Endothelial cell of umbilical vein (primary cell): ENCODE results near the gene GGA1. TPM values are rescaled to one million over a fixed set of nuclear protein-coding genes. Genes with fewer than 3 reads are reported as not detected.

ENCODE experiments used
- BruUV-seq: library from RNA; stranded (reverse); fragments of 400-500 nt; replicated peaks from 2 replicates; lab custom pipeline; 2021; lab: Mats Ljungman, UMichigan
- CTCF ChIA-PET: fragments of 300-600, 350-600 bp; sonication (Branson Sonifier 250); formaldehyde crosslinking; loops from one replicate; lab custom pipeline; 2021; ENCODE audit warnings: antibody characterized with exemption, inconsistent platforms; lab: Charles Lee
- POLR2A ChIA-PET: fragments of 300-600, 350-600 bp; sonication (Branson Sonifier 250); formaldehyde crosslinking; loops from one replicate; lab custom pipeline; 2021; ENCODE audit warnings: antibody characterized with exemption, inconsistent platforms; lab: Charles Lee
- DNase-seq: peaks from one replicate; pipeline ENCODE4 v3.0.0-alpha.2; 2011; ENCODE audit warnings: low read depth, low spot score
- FAIRE-seq: peaks from 2 replicates; lab custom pipeline; 2011; peaks lifted over from hg19 to GRCh38; lab: Jason Lieb, UNC
- H2AFZ ChIP-seq: 2 replicates; pipeline ENCODE4 v1.6.0; 2012; ENCODE audit warnings: low read depth, low read length, control low read depth, inconsistent platforms
- H3K27ac ChIP-seq: 2 replicates; pipeline ENCODE4 v1.5.1; 2011; ENCODE audit warnings: low read depth, mild to moderate bottlenecking, control low read depth, low read length, moderate library complexity; ENCODE audit not compliant: insufficient read depth
- H3K27me3 ChIP-seq, 2 experiments: 2 replicates each; pipeline versions ENCODE4 v1.6.0 to v1.6.1; 2011; ENCODE audit warnings: low read length in 2 of 2, mixed read lengths in 1 of 2; ENCODE audit not compliant: control insufficient read depth in 2 of 2, insufficient read depth in 2 of 2
- H3K36me3 ChIP-seq, 2 experiments: 2 replicates in 1 of 2; 3 replicates in 1 of 2; pipeline ENCODE4 v1.5.1; 2011; ENCODE audit warnings: low read length in 2 of 2, mild to moderate bottlenecking in 1 of 2, moderate library complexity in 1 of 2; ENCODE audit not compliant: control insufficient read depth in 2 of 2, insufficient read depth in 2 of 2; ENCODE audit errors: extremely low read depth in 1 of 2
- H3K4me1 ChIP-seq: 3 replicates; pipeline ENCODE4 v1.5.1; 2011; ENCODE audit warnings: mild to moderate bottlenecking, low read length; ENCODE audit not compliant: control insufficient read depth, insufficient read depth; ENCODE audit errors: extremely low read depth
- H3K4me2 ChIP-seq: 2 replicates; pipeline ENCODE4 v1.6.1; 2011; ENCODE audit warnings: low read length, control low read depth, mixed read lengths; ENCODE audit not compliant: insufficient read depth
- H3K4me3 ChIP-seq, 3 experiments: fragments of 200-600 bp in 1 of 3; sonication (generic), shearing (Covaris generic) in 1 of 3; replicated peaks in 1 of 3; 2 replicates each; pipeline ENCODE4 v1.5.1; 2011 to 2016; ENCODE audit warnings: control low read depth in 3 of 3, low read length in 3 of 3, mild to moderate bottlenecking in 2 of 3, inconsistent platforms in 1 of 3, low read depth in 1 of 3, moderate library complexity in 1 of 3; ENCODE audit not compliant: insufficient read depth in 1 of 3
- H3K79me2 ChIP-seq: 2 replicates; pipeline ENCODE4 v1.6.0; 2012; ENCODE audit warnings: low read length, inconsistent platforms; ENCODE audit not compliant: control insufficient read depth, insufficient read depth
- H3K9ac ChIP-seq: replicated peaks from 2 replicates; pipeline ENCODE3; 2011; ENCODE audit warnings: low read length, control low read depth; ENCODE audit not compliant: insufficient read depth; ENCODE audit errors: extremely low read depth
- H3K9me1 ChIP-seq: replicated peaks from 3 replicates; pipeline ENCODE4 v1.6.0; 2011; ENCODE audit warnings: mild to moderate bottlenecking, low read length; ENCODE audit not compliant: control insufficient read depth, insufficient read depth; ENCODE audit errors: extremely low read depth
- H3K9me3 ChIP-seq: replicated peaks from 2 replicates; pipeline ENCODE4 v1.5.1; 2012; ENCODE audit warnings: low read length, inconsistent platforms; ENCODE audit not compliant: control insufficient read depth, insufficient read depth
- H4K20me1 ChIP-seq: replicated peaks from 2 replicates; pipeline ENCODE3; 2011; ENCODE audit warnings: mild to moderate bottlenecking, low read length; ENCODE audit not compliant: control insufficient read depth, insufficient read depth; ENCODE audit errors: extremely low read depth
- CTCF ChIP-seq, 2 donors: IDR thresholded peaks; 1 replicate in 1 of 2; 2 replicates in 1 of 2; pipeline ENCODE4 v1.5.1; 2011; ENCODE audit warnings: low read length in 2 of 2, mild to moderate bottlenecking in 2 of 2, moderate library complexity in 2 of 2, control low read depth in 1 of 2, inconsistent platforms in 1 of 2, low read depth in 1 of 2; ENCODE audit not compliant: insufficient read depth in 1 of 2; ENCODE audit errors: extremely low read depth in 1 of 2
- EZH2 ChIP-seq: IDR thresholded peaks from 2 replicates; pipeline ENCODE4 v1.6.1; 2012; ENCODE audit warnings: borderline replicate concordance, low read depth, mild to moderate bottlenecking, moderate library complexity, low read length, inconsistent platforms; ENCODE audit not compliant: severe bottlenecking
- FOS ChIP-seq: IDR thresholded peaks from 2 replicates; pipeline ENCODE4 v1.6.1; 2011; ENCODE audit warnings: mild to moderate bottlenecking, low read length, moderate library complexity, borderline replicate concordance; ENCODE audit not compliant: insufficient read depth
- GATA2 ChIP-seq: IDR thresholded peaks from 2 replicates; pipeline ENCODE4 v1.7.0; 2011; ENCODE audit warnings: low read depth, mild to moderate bottlenecking, moderate library complexity, mixed read lengths, low read length; ENCODE audit not compliant: insufficient read length, insufficient read depth
- JUN ChIP-seq: IDR thresholded peaks from 2 replicates; pipeline ENCODE4 v1.6.1; 2011; ENCODE audit warnings: borderline replicate concordance, low read depth; ENCODE audit not compliant: insufficient read length, insufficient read depth
- MAX ChIP-seq: IDR thresholded peaks from 2 replicates; pipeline ENCODE4 v1.6.1; 2011; ENCODE audit not compliant: insufficient read depth, insufficient read length
- MYC ChIP-seq: IDR thresholded peaks from one replicate; pipeline ENCODE4 v1.6.1; 2011; ENCODE audit warnings: mild to moderate bottlenecking, low read depth, low read length
- POLR2A ChIP-seq: IDR thresholded peaks from 2 replicates; pipeline ENCODE4 v1.6.1; 2012; ENCODE audit warnings: low read depth, mild to moderate bottlenecking, control low read depth, low read length
- POLR2AphosphoS5 ChIP-seq: IDR thresholded peaks from 2 replicates; pipeline ENCODE4 v1.6.1; 2012; ENCODE audit warnings: low read depth, mild to moderate bottlenecking, control low read depth, low read length, moderate library complexity; ENCODE audit not compliant: insufficient read depth
- dilution Hi-C: fragments of 300-500 bp; cut with MboI; formaldehyde crosslinking; loops from one replicate; pipeline ENCODE4 v1.15.0; 2019; ENCODE audit warnings: low sequenced_read_pairs; ENCODE audit not compliant: extremely low pct_ligation_motif_present
- intact Hi-C: fragments of 100-400 bp; cut with micrococcal nuclease; formaldehyde crosslinking; loops from one replicate; pipeline ENCODE4 v1.10.0; 2022
- polyA plus RNA-seq, 4 experiments: library from polyadenylated mRNA; depleted of rRNA in 3 of 4; stranded (reverse) in 3 of 4; unstranded in 1 of 4; fragments of >200 nt; gene quantifications; 2 replicates each; pipeline versions ENCODE4 v1.2.1 to v1.2.3, GENCODE V29; 2011 to 2012; ENCODE audit warnings: missing spikeins in 1 of 4
- total RNA-seq: library from RNA; stranded (reverse); gene quantifications from 2 replicates; pipeline ENCODE4 v1.2.3, GENCODE V29; 2021

GGA1 gene
- total and polyA plus RNA-seq, 2 donors (not counting 3 experiments of a cell fraction or from before 2014, with no cell fraction given), result 54.1 to 67.5 TPM

- ChIA-PET POLR2A (interaction anchor here (1.2 kb wide), 1 partner anchor 14 kb away, joined by 4 read pairs; the partner anchor contains the start of gene PDXP), CTCF (interaction anchor here (1.2 to 3.7 kb wide), 7 partner anchors 8 to 80 kb away, joined by 3 to 23 read pairs (median 10); partner anchors contain the start of genes NOL12 and PDXP)
- no peak overlapping the region for H3K4me2 ChIP-seq
- BruUV-seq, result no TSS peak
- H3K27ac ChIP-seq, result no peak overlapping the region
- H4K20me1 ChIP-seq, result no peaks in the 10 kb centered on the region
- no peak overlapping the region for H3K9ac ChIP-seq
- H3K27me3 ChIP-seq, result no peaks in the 10 kb centered on the region
- FAIRE-seq, result no peak
- no peaks in the 10 kb centered on the region for H3K9me1 ChIP-seq
- intact Hi-C loops (no loop called here), dilution Hi-C loops (no loop called here)
- no peaks in the 10 kb centered on the region for H3K9me3 ChIP-seq
- no peak overlapping the region for H2AFZ ChIP-seq
- no peak for DNase-seq
- peaks cover under 1% of the 10 kb centered on the region for H3K4me1 ChIP-seq
- TF ChIP-seq POLR2A (no peak), POLR2AphosphoS5 (no peak), MYC (no peak), GATA2 (no peak), FOS (no peak), MAX (no peak), JUN (no peak), CTCF (IDR thresholded peaks at IDR 0.05; ENCODE audit: extremely low read depth in 1 of 2, insufficient read depth in 1 of 2, low read depth in 1 of 2, low read length in 2 of 2) (no peak), EZH2 (no peak)
- H3K4me3 ChIP-seq, result no peak overlapping the region
- H3K79me2 ChIP-seq, result peaks cover 18% of the 10 kb centered on the region
- no peaks in the 10 kb centered on the region for H3K36me3 ChIP-seq
These were observed 63.7 kb downstream of the GGA1 start for GRCh38 chr22:37672206-37672919.
